MCF 10A (cell line): Measurements from ENCODE around the gene MPP7. TPM values are rescaled to one million over a fixed set of nuclear protein-coding genes. Genes with fewer than 3 reads are reported as not detected.

ENCODE experiments used
- BruUV-seq: library from RNA; stranded (reverse); fragments of 400-500 nt; replicated peaks from 2 replicates; lab custom pipeline; 2021; lab: Mats Ljungman, UMichigan
- CTCF ChIA-PET: fragments of 300-600 bp; sonication (Branson Sonifier 250); formaldehyde crosslinking; extraction: SDS; loops from one replicate; lab custom pipeline; 2021; ENCODE audit warnings: antibody characterized with exemption, inconsistent platforms; lab: Yijun Ruan, JAX
- POLR2A ChIA-PET: fragments of 300-600, 350-650 bp; sonication (Branson Sonifier 250); formaldehyde crosslinking; extraction: SDS; loops from one replicate; lab custom pipeline; 2020; ENCODE audit warnings: antibody characterized with exemption, inconsistent platforms; lab: Yijun Ruan, JAX
- DNase-seq: peaks from one replicate; pipeline ENCODE4 v3.0.0-alpha.2; 2018; ENCODE audit not compliant: unreplicated experiment
- H3K27ac Mint-ChIP-seq: one replicate; pipeline ENCODE4 v1.8.0; 2022; ENCODE audit warnings: mild to moderate bottlenecking, low read depth, mixed read lengths; ENCODE audit not compliant: unreplicated experiment
- H3K27me3 Mint-ChIP-seq: one replicate; pipeline ENCODE4 v1.8.0; 2022; ENCODE audit warnings: mixed read lengths; ENCODE audit not compliant: insufficient read depth, unreplicated experiment
- H3K36me3 Mint-ChIP-seq: one replicate; pipeline ENCODE4 v1.8.0; 2022; ENCODE audit warnings: mild to moderate bottlenecking, moderate library complexity, mixed read lengths; ENCODE audit not compliant: insufficient read depth, unreplicated experiment
- H3K4me1 Mint-ChIP-seq: one replicate; pipeline ENCODE4 v1.8.0; 2022; ENCODE audit warnings: mixed read lengths; ENCODE audit not compliant: insufficient read depth, unreplicated experiment
- H3K4me3 Mint-ChIP-seq: one replicate; pipeline ENCODE4 v1.8.0; 2022; ENCODE audit warnings: mild to moderate bottlenecking, moderate library complexity, mixed read lengths; ENCODE audit not compliant: unreplicated experiment
- H3K9me3 Mint-ChIP-seq: one replicate; pipeline ENCODE4 v1.8.0; 2022; ENCODE audit warnings: mixed read lengths; ENCODE audit not compliant: unreplicated experiment
- intact Hi-C: fragments of 100-400 bp; cut with micrococcal nuclease; formaldehyde crosslinking; loops from 2 replicates; pipeline ENCODE4 v1.14.1; 2022
- total RNA-seq: library from RNA; stranded (reverse); gene quantifications from 2 replicates; pipeline ENCODE4 v1.2.3, GENCODE V29; 2022
- TF ChIP-seq, protein P1 (sequence below): fragments of 200-600 bp; IDR thresholded peaks from one replicate; pipeline ENCODE4 v1.8.0; 2022; ENCODE audit warnings: antibody characterized with exemption, mild to moderate bottlenecking; ENCODE audit not compliant: unreplicated experiment

Gene MPP7
- total RNA-seq, 1 experiment from 2014 or later = 5.4 TPM

DNA sequence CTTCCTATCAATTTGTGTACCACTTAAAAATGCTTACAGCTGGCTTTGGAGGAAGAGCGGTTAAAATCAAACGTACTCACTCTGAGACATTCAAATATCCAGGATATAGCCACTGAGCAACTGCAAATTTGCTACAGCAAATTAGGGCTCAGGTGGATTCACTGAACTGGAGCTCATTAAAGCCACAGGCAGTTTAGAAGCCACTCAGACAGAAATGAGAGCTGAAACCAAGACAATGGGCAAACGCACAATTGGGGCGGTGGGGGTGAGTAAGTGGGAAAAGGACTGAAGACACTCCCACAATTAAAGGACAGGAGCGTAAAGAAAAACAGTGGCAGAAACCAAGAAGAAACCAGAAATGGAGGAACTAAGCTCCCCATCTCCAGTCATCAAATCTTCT is 20.5 kb downstream of the MPP7 start:
- DNase-seq = no peak
- BruUV-seq = no TSS peak
- Mint-ChIP-seq H3K36me3 (no peaks in the 10 kb centered on the region), H3K9me3 (no peaks in the 10 kb centered on the region), H3K4me1 (no peaks in the 10 kb centered on the region), H3K27me3 (no peaks in the 10 kb centered on the region), H3K27ac (no peak overlapping the region), H3K4me3 (no peak overlapping the region)
- ChIA-PET CTCF (no interaction called here), POLR2A (no interaction called here)
- intact Hi-C loops = no loop called here
- TF ChIP-seq, protein P1, sequence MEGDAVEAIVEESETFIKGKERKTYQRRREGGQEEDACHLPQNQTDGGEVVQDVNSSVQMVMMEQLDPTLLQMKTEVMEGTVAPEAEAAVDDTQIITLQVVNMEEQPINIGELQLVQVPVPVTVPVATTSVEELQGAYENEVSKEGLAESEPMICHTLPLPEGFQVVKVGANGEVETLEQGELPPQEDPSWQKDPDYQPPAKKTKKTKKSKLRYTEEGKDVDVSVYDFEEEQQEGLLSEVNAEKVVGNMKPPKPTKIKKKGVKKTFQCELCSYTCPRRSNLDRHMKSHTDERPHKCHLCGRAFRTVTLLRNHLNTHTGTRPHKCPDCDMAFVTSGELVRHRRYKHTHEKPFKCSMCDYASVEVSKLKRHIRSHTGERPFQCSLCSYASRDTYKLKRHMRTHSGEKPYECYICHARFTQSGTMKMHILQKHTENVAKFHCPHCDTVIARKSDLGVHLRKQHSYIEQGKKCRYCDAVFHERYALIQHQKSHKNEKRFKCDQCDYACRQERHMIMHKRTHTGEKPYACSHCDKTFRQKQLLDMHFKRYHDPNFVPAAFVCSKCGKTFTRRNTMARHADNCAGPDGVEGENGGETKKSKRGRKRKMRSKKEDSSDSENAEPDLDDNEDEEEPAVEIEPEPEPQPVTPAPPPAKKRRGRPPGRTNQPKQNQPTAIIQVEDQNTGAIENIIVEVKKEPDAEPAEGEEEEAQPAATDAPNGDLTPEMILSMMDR = no peak

DNA sequence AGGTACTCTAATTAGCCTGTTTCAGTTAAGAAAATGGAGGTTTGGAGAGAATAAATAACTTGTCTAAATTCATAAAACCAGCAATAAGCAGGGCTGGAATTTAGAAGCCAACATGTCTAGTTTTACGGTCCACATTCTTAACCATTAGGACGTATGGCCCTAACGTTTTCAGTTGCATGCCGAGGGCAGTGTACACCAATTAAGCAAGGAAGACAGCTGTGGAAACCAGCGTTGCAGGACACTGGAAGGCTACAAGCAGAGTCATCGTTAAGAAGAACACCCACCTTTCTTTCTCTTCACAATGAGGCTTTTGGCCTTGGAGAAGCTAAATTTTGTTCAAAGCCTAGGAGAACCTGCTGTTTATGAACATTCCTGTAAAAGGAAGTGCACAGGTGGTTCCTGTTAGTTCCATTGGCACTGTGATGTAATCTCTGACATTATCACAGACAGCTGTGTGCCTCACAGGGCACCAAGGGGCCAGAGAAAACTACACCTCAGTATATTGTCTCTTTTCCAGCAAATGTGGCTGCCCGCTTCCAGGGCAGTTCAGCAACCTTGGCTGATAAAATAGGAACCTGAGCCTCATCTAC is 21.0 kb downstream of the MPP7 start:
- Mint-ChIP-seq H3K4me1 (no peaks in the 10 kb centered on the region), H3K27ac (no peak overlapping the region), H3K36me3 (no peaks in the 10 kb centered on the region), H3K4me3 (no peak overlapping the region), H3K27me3 (no peaks in the 10 kb centered on the region), H3K9me3 (no peaks in the 10 kb centered on the region)
- intact Hi-C loops = no loop called here
- POLR2A ChIA-PET = no interaction called here
- CTCF ChIA-PET = interaction anchor here (0.6 kb wide), 1 partner anchor 109 kb away, joined by 6 read pairs; no protein-coding TSS in a partner anchor
- TF ChIP-seq, protein P1 = no peak
- BruUV-seq = no TSS peak
- no peak for DNase-seq

DNA sequence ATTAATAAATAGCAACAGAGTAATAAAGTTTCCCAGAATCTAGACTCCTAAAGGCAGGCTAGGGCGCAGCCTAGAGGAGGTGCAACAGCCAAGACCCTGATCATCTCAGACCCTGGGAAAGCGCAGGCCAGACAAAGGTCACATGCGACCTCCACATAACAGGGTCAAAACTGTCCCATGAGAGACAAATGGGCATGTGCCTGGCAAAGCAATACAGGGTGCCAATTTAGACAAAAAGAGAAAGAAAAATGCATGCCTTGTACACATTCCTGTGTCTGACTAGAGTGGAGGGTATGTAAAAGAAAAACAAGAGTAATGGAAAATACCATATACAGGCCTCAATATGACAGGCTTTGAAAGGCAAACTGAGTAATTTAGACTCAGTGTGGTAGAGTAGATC is 22.2 kb downstream of the MPP7 start:
- TF ChIP-seq, protein P1 = no peak
- no peak for DNase-seq
- no peaks in the 10 kb centered on the region for H3K4me1 Mint-ChIP-seq
- no TSS peak for BruUV-seq
- intact Hi-C loops = no loop called here
- H3K27me3 Mint-ChIP-seq = no peaks in the 10 kb centered on the region
- no peak overlapping the region for H3K4me3 Mint-ChIP-seq
- ChIA-PET CTCF (no interaction called here), POLR2A (no interaction called here)
- H3K36me3 Mint-ChIP-seq = no peaks in the 10 kb centered on the region
- H3K27ac Mint-ChIP-seq = no peak overlapping the region
- H3K9me3 Mint-ChIP-seq = no peaks in the 10 kb centered on the region

DNA sequence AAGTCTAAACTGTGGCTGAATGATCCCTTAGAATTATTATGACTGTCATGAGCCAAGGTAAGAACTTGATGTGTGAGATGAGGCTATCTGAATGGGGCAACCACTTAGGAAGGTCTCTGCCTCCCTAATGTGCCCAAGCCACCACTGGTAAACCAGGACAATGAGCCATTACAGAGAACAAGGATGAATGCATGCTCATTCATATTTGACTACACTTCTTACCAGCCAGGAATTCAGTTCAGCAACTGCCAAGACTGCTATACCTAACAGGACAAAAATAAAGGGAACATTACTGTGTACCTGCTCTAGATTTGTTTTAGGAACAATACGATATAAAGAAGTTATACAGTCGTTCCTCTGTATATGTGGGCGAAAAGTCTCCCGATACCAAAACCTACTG is 23.0 kb downstream of the MPP7 start:
- POLR2A ChIA-PET = no interaction called here
- TF ChIP-seq, protein P1 = no peak

More for the DNA sequence above, 23.0 kb downstream of the MPP7 start:
- intact Hi-C loops = no loop called here
- H3K9me3 Mint-ChIP-seq = no peaks in the 10 kb centered on the region
- no TSS peak for BruUV-seq
- H3K4me3 Mint-ChIP-seq = no peak overlapping the region
- CTCF ChIA-PET = no interaction called here
- no peak overlapping the region for H3K27ac Mint-ChIP-seq
- H3K27me3 Mint-ChIP-seq = no peaks in the 10 kb centered on the region
- no peaks in the 10 kb centered on the region for H3K4me1 Mint-ChIP-seq
- no peak for DNase-seq
- no peaks in the 10 kb centered on the region for H3K36me3 Mint-ChIP-seq
